Suprapubic skin (tissue), 4 donors: ENCODE results near the gene SHROOM3. TPM values are rescaled to one million over a fixed set of nuclear protein-coding genes. Genes with fewer than 3 reads are reported as not detected.

Experiments
- DNase-seq, 2 donors: peaks; one replicate each; pipeline ENCODE4 v3.0.0-alpha.2; 2019; ENCODE audit warnings: low spot score in 2 of 2
- H3K27ac ChIP-seq: fragments of 200-600 bp; sonication (generic); one replicate; pipeline ENCODE4 v1.5.1; 2019
- H3K27me3 ChIP-seq: fragments of 200-600 bp; sonication (generic); one replicate; pipeline ENCODE4 v1.5.1; 2019
- H3K36me3 ChIP-seq: fragments of 200-600 bp; sonication (generic); one replicate; pipeline ENCODE4 v1.5.1; 2019
- H3K4me1 ChIP-seq: fragments of 200-600 bp; sonication (generic); one replicate; pipeline ENCODE4 v1.5.1; 2019
- H3K4me3 ChIP-seq: fragments of 200-600 bp; sonication (generic); one replicate; pipeline ENCODE4 v1.5.1; 2019; ENCODE audit warnings: mild to moderate bottlenecking
- H3K9me3 ChIP-seq: fragments of 200-600 bp; sonication (generic); one replicate; pipeline ENCODE4 v1.5.1; 2019
- CTCF ChIP-seq, 2 donors: fragments of 200-600 bp in 1 of 2; fragments of 450-650 bp in 1 of 2; sonication (generic) in 1 of 2; IDR thresholded peaks; one replicate each; pipeline ENCODE4 v1.5.1; 2016 to 2019; ENCODE audit warnings: antibody characterized with exemption in 2 of 2, mild to moderate bottlenecking in 1 of 2, moderate library complexity in 1 of 2
- EP300 ChIP-seq: sonication (generic); formaldehyde crosslinking; IDR thresholded peaks from one replicate; pipeline ENCODE4 v1.6.1; 2017; ENCODE audit warnings: antibody characterized with exemption
- POLR2A ChIP-seq, 2 donors: fragments of 450-650 bp; IDR thresholded peaks; one replicate each; pipeline ENCODE4 v1.6.1; 2017; ENCODE audit warnings: antibody characterized with exemption in 2 of 2, mild to moderate bottlenecking in 2 of 2, moderate library complexity in 2 of 2
- POLR2AphosphoS5 ChIP-seq, 3 donors: sonication (generic); formaldehyde crosslinking; IDR thresholded peaks; one replicate each; pipeline ENCODE4 v1.6.1; 2017; ENCODE audit warnings: antibody characterized with exemption in 3 of 3
- WGBS: methylation state at CpG from one replicate; pipeline ENCODE4 v1.1.5; 2018; 5-methylcytosine and 5-hydroxymethylcytosine counted together
- total RNA-seq, 4 donors: library from RNA; depleted of rRNA; stranded (reverse); fragments of >200 nt; gene quantifications; one replicate each; pipeline ENCODE4 v1.1.0, GENCODE V29; 2016

SHROOM3 gene
- total RNA-seq, 4 donors from 2014 or later = 25.7 to 41.4 (median 29.8) TPM

- no peaks in the 10 kb centered on the region for H3K9me3 ChIP-seq
- H3K27me3 ChIP-seq = no peaks in the 10 kb centered on the region
- no peak overlapping the region for H3K4me3 ChIP-seq
- no peak for DNase-seq
- H3K27ac ChIP-seq = no peak overlapping the region
- WGBS = 90% methylated on average over 2 of the region's 2 CpGs
- peaks cover 8% of the 10 kb centered on the region for H3K4me1 ChIP-seq
- no peaks in the 10 kb centered on the region for H3K36me3 ChIP-seq
- TF ChIP-seq EP300 (no peak), POLR2AphosphoS5 (IDR thresholded peaks at IDR 0.05) (no peak), POLR2A (IDR thresholded peaks at IDR 0.05) (no peak), CTCF (IDR thresholded peaks at IDR 0.05) (no peak)
These were observed 159.1 kb downstream of the SHROOM3 start for GRCh38 chr4:76594173-76594572.

- H3K4me3 ChIP-seq = no peak overlapping the region
- no peak for DNase-seq
- H3K27ac ChIP-seq = no peak overlapping the region
- no peaks in the 10 kb centered on the region for H3K9me3 ChIP-seq
- TF ChIP-seq CTCF (IDR thresholded peaks at IDR 0.05) (no peak), EP300 (no peak), POLR2AphosphoS5 (IDR thresholded peaks at IDR 0.05) (no peak), POLR2A (IDR thresholded peaks at IDR 0.05) (no peak)
- 100% methylated on average over 1 of the region's 1 CpG for WGBS
- no peaks in the 10 kb centered on the region for H3K27me3 ChIP-seq
- no peaks in the 10 kb centered on the region for H3K4me1 ChIP-seq
- no peaks in the 10 kb centered on the region for H3K36me3 ChIP-seq
These were observed 160.4 kb downstream of the SHROOM3 start for GRCh38 chr4:76595435-76595834.

GRCh38 chr4:76596713-76597112 is 161.7 kb downstream of the SHROOM3 start:
- H3K27ac ChIP-seq = no peak overlapping the region
- H3K4me3 ChIP-seq = no peak overlapping the region
- no peaks in the 10 kb centered on the region for H3K9me3 ChIP-seq
- H3K36me3 ChIP-seq = no peaks in the 10 kb centered on the region
- no peak for TF ChIP-seq CTCF (IDR thresholded peaks at IDR 0.05)
- TF ChIP-seq EP300 = no peak
- no peak for TF ChIP-seq POLR2AphosphoS5 (IDR thresholded peaks at IDR 0.05)
- no peak for TF ChIP-seq POLR2A (IDR thresholded peaks at IDR 0.05)
- 78% methylated on average over 5 of the region's 5 CpGs for WGBS
- no peaks in the 10 kb centered on the region for H3K27me3 ChIP-seq
- no peaks in the 10 kb centered on the region for H3K4me1 ChIP-seq
- no peak for DNase-seq

GRCh38 chr4:76597423-76597979 is 162.5 kb downstream of the SHROOM3 start:
- DNase-seq = no peak
- TF ChIP-seq EP300 (no peak), POLR2A (IDR thresholded peaks at IDR 0.05) (no peak), POLR2AphosphoS5 (IDR thresholded peaks at IDR 0.05) (no peak), CTCF (IDR thresholded peaks at IDR 0.05) (no peak)
- H3K4me1 ChIP-seq = no peaks in the 10 kb centered on the region
- H3K4me3 ChIP-seq = no peak overlapping the region
- H3K36me3 ChIP-seq = no peaks in the 10 kb centered on the region
- 56% methylated on average over 5 of the region's 5 CpGs for WGBS
- no peak overlapping the region for H3K27ac ChIP-seq
- no peaks in the 10 kb centered on the region for H3K9me3 ChIP-seq
- no peaks in the 10 kb centered on the region for H3K27me3 ChIP-seq

GRCh38 chr4:76600447-76600846 is 165.4 kb downstream of the SHROOM3 start:
- Histone ChIP-seq H3K9me3 (no peaks in the 10 kb centered on the region), H3K36me3 (no peaks in the 10 kb centered on the region), H3K27me3 (no peaks in the 10 kb centered on the region), H3K27ac (no peak overlapping the region), H3K4me3 (no peak overlapping the region), H3K4me1 (no peaks in the 10 kb centered on the region)
- TF ChIP-seq POLR2A (IDR thresholded peaks at IDR 0.05) (no peak), EP300 (no peak), POLR2AphosphoS5 (IDR thresholded peaks at IDR 0.05) (no peak), CTCF (IDR thresholded peaks at IDR 0.05) (no peak)
- 57% methylated on average over 2 of the region's 2 CpGs for WGBS
- DNase-seq = no peak
